GM12873 (cell line): ENCODE measurements around the gene HAGHL.

Experiments
- CTCF ChIP-seq: IDR thresholded peaks from 2 replicates; pipeline ENCODE4 v1.5.1; 2012; ENCODE audit warnings: low read depth, mild to moderate bottlenecking, moderate library complexity, low read length, control low read depth; ENCODE audit not compliant: insufficient read depth; ENCODE audit errors: missing control alignments

The HAGHL gene

GRCh38 chr16:726188-726437, 793 bp upstream of the HAGHL start:
- no peak for TF ChIP-seq CTCF

GRCh38 chr16:727291-727977, 528 bp downstream of the HAGHL start:
- no peak for TF ChIP-seq CTCF

GRCh38 chr16:728131-728889, 1.4 kb downstream of the HAGHL start:
- no peak for TF ChIP-seq CTCF

- no peak for TF ChIP-seq CTCF
These were observed 2.2 kb downstream of the HAGHL start for GRCh38 chr16:728890-729744.

GRCh38 chr16:729768-730665, 3.1 kb downstream of the HAGHL start:
- TF ChIP-seq CTCF: no peak

GRCh38 chr16:730666-731509, 4.0 kb downstream of the HAGHL start:
- no peak for TF ChIP-seq CTCF
